C1 segment of cervical spinal cord (tissue), 14 donors: ENCODE results near the gene FKBP1A.
A peak's percentile ranks its signal among the peaks of the same experiment; 100 is the strongest.

ENCODE experiments used
- DNase-seq, 14 donors: peaks; one replicate each; lab custom pipeline; 2025; lab: John Stamatoyannopoulos, UW

The FKBP1A gene

GRCh38 chr20:1386323-1386722 is 6.5 kb downstream of the FKBP1A start:
- DNase-seq: no peak

GRCh38 chr20:1383623-1384404 is 9.0 kb downstream of the FKBP1A start:
- DNase-seq: no peak

GRCh38 chr20:1382670-1383069 is 10.2 kb downstream of the FKBP1A start:
- no peak for DNase-seq

GRCh38 chr20:1381753-1382591 is 10.9 kb downstream of the FKBP1A start:
- DNase-seq: peak in 1 of 14 donors; percentile 8

GRCh38 chr20:1378735-1379125 is 14.1 kb downstream of the FKBP1A start:
- no peak for DNase-seq

- DNase-seq: no peak
These were observed 14.7 kb downstream of the FKBP1A start for GRCh38 chr20:1377984-1378734.

- no peak for DNase-seq
These were observed 15.4 kb downstream of the FKBP1A start for GRCh38 chr20:1377341-1377871.

- no peak for DNase-seq
These were observed 16.2 kb downstream of the FKBP1A start for GRCh38 chr20:1376408-1377270.

GRCh38 chr20:1376007-1376406 is 16.8 kb downstream of the FKBP1A start:
- DNase-seq: no peak

- no peak for DNase-seq
These were observed 17.3 kb downstream of the FKBP1A start for GRCh38 chr20:1375515-1375914.

GRCh38 chr20:1374246-1374645 is 18.6 kb downstream of the FKBP1A start:
- DNase-seq: no peak

- DNase-seq: peak in 12 of 14 donors; percentile 6 to 71 (median 60)
These were observed 19.2 kb downstream of the FKBP1A start for GRCh38 chr20:1373614-1374013.

- DNase-seq: no peak
These were observed 19.8 kb downstream of the FKBP1A start for GRCh38 chr20:1373036-1373435.

- no peak for DNase-seq
These were observed 20.9 kb downstream of the FKBP1A start for GRCh38 chr20:1371830-1372539.

- no peak for DNase-seq
These were observed 21.6 kb downstream of the FKBP1A start for GRCh38 chr20:1371202-1371782.

- no peak for DNase-seq
These were observed 22.2 kb downstream of the FKBP1A start for GRCh38 chr20:1370548-1371110.

GRCh38 chr20:1369970-1370369 is 22.9 kb downstream of the FKBP1A start:
- peak in 2 of 14 donors; percentile 16 to 24 for DNase-seq

GRCh38 chr20:1368448-1369199 is 24.2 kb downstream of the FKBP1A start:
- DNase-seq: no peak

- no peak for DNase-seq
These were observed 25.4 kb downstream of the FKBP1A start for GRCh38 chr20:1367479-1367878.
